Endothelial cell of umbilical vein (primary cell): Measurements from ENCODE around the gene TJP3.

Experiments
- CTCF ChIP-seq, 2 donors: IDR thresholded peaks; 1 replicate in 1 of 2; 2 replicates in 1 of 2; pipeline ENCODE4 v1.5.1; 2011; ENCODE audit warnings: low read length in 2 of 2, mild to moderate bottlenecking in 2 of 2, moderate library complexity in 2 of 2, control low read depth in 1 of 2, inconsistent platforms in 1 of 2, low read depth in 1 of 2; ENCODE audit not compliant: insufficient read depth in 1 of 2; ENCODE audit errors: extremely low read depth in 1 of 2
- EZH2 ChIP-seq: IDR thresholded peaks from 2 replicates; pipeline ENCODE4 v1.6.1; 2012; ENCODE audit warnings: borderline replicate concordance, low read depth, mild to moderate bottlenecking, moderate library complexity, low read length, inconsistent platforms; ENCODE audit not compliant: severe bottlenecking
- FOS ChIP-seq: IDR thresholded peaks from 2 replicates; pipeline ENCODE4 v1.6.1; 2011; ENCODE audit warnings: mild to moderate bottlenecking, low read length, moderate library complexity, borderline replicate concordance; ENCODE audit not compliant: insufficient read depth
- GATA2 ChIP-seq: IDR thresholded peaks from 2 replicates; pipeline ENCODE4 v1.7.0; 2011; ENCODE audit warnings: low read depth, mild to moderate bottlenecking, moderate library complexity, mixed read lengths, low read length; ENCODE audit not compliant: insufficient read length, insufficient read depth
- JUN ChIP-seq: IDR thresholded peaks from 2 replicates; pipeline ENCODE4 v1.6.1; 2011; ENCODE audit warnings: borderline replicate concordance, low read depth; ENCODE audit not compliant: insufficient read length, insufficient read depth
- MAX ChIP-seq: IDR thresholded peaks from 2 replicates; pipeline ENCODE4 v1.6.1; 2011; ENCODE audit not compliant: insufficient read depth, insufficient read length
- MYC ChIP-seq: IDR thresholded peaks from one replicate; pipeline ENCODE4 v1.6.1; 2011; ENCODE audit warnings: mild to moderate bottlenecking, low read depth, low read length
- POLR2A ChIP-seq: IDR thresholded peaks from 2 replicates; pipeline ENCODE4 v1.6.1; 2012; ENCODE audit warnings: low read depth, mild to moderate bottlenecking, control low read depth, low read length
- POLR2AphosphoS5 ChIP-seq: IDR thresholded peaks from 2 replicates; pipeline ENCODE4 v1.6.1; 2012; ENCODE audit warnings: low read depth, mild to moderate bottlenecking, control low read depth, low read length, moderate library complexity; ENCODE audit not compliant: insufficient read depth

- TF ChIP-seq CTCF (IDR thresholded peaks at IDR 0.05; ENCODE audit: extremely low read depth in 1 of 2, insufficient read depth in 1 of 2, low read depth in 1 of 2, low read length in 2 of 2) (no peak), JUN (no peak), POLR2A (no peak), POLR2AphosphoS5 (no peak), EZH2 (no peak), MYC (no peak), FOS (no peak), MAX (no peak), GATA2 (no peak)
These were observed 25.5 kb downstream of the TJP3 start for GRCh38 chr19:3733549-3734309.
